Fibroblast of mammary gland (primary cell): Measurements from ENCODE around the gene ZNF160.

Source experiments
- DNase-seq: peaks from one replicate; pipeline ENCODE4 v3.0.0-alpha.2; 2010; ENCODE audit warnings: low read depth
- H3K4me3 ChIP-seq: 2 replicates; pipeline ENCODE4 v1.5.1; 2011; ENCODE audit warnings: low read depth, mild to moderate bottlenecking, low read length, moderate library complexity; ENCODE audit not compliant: control insufficient read depth
- CTCF ChIP-seq: conservative IDR thresholded peaks from 2 replicates; pipeline ENCODE4 v1.5.1; 2011; ENCODE audit warnings: low read depth, low read length, inconsistent platforms; ENCODE audit not compliant: control insufficient read depth, insufficient read depth

The ZNF160 gene

GRCh38 chr19:53068834-53069233, 34.4 kb downstream of the ZNF160 start:
- no peak for DNase-seq
- no peak for TF ChIP-seq CTCF
- H3K4me3 ChIP-seq: no peak overlapping the region

GRCh38 chr19:53068199-53068598, 35.0 kb downstream of the ZNF160 start:
- DNase-seq: no peak
- H3K4me3 ChIP-seq: no peak overlapping the region
- TF ChIP-seq CTCF: no peak

- H3K4me3 ChIP-seq: no peak overlapping the region
- no peak for TF ChIP-seq CTCF
- no peak for DNase-seq
These were observed 45.2 kb downstream of the ZNF160 start for GRCh38 chr19:53057904-53058580.

- no peak overlapping the region for H3K4me3 ChIP-seq
- no peak for TF ChIP-seq CTCF
- DNase-seq: no peak
These were observed 48.1 kb downstream of the ZNF160 start for GRCh38 chr19:53055117-53055516.

GRCh38 chr19:53047379-53047778, 55.8 kb downstream of the ZNF160 start:
- H3K4me3 ChIP-seq: no peak overlapping the region
- no peak for TF ChIP-seq CTCF
- no peak for DNase-seq

- no peak for TF ChIP-seq CTCF
- no peak for DNase-seq
- H3K4me3 ChIP-seq: no peak overlapping the region
These were observed 57.7 kb downstream of the ZNF160 start for GRCh38 chr19:53045536-53045935.

GRCh38 chr19:53041366-53041765, 61.9 kb downstream of the ZNF160 start:
- TF ChIP-seq CTCF: no peak

More at GRCh38 chr19:53041366-53041765, 61.9 kb downstream of the ZNF160 start:
- no peak for DNase-seq
- no peak overlapping the region for H3K4me3 ChIP-seq
